ENCODE data around the gene PCDHB14. TPM values are rescaled to one million over a fixed set of nuclear protein-coding genes. Genes with fewer than 3 reads are reported as not detected.
"Not testable (repeated sequence)": the region's sequence is repeated elsewhere in the genome, so short reads cannot be mapped to it uniquely, and the experiment has no call there.

The PCDHB14 gene
- total RNA-seq, 1 donor from 2014 or later = 9.4 TPM

GRCh38 chr5:141210281-141210680, 12.9 kb upstream of the PCDHB14 start:
- DNase-seq (ENCODE audit: low spot score) = not testable (repeated sequence)

DNA sequence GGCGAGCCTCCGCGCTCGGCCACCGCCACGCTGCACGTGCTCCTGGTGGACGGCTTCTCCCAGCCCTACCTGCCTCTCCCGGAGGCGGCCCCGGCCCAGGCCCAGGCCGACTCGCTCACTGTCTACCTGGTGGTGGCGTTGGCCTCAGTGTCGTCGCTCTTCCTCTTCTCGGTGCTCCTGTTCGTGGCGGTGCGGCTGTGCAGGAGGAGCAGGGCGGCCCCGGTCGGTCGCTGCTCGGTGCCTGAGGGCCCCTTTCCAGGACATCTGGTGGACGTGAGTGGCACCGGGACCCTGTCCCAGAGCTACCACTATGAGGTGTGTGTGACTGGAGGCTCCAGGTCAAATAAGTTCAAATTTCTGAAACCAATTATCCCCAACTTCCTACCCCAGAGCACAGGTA, 12.3 kb upstream of the PCDHB14 start:
- DNase-seq (ENCODE audit: low spot score) = not testable (repeated sequence)

DNA sequence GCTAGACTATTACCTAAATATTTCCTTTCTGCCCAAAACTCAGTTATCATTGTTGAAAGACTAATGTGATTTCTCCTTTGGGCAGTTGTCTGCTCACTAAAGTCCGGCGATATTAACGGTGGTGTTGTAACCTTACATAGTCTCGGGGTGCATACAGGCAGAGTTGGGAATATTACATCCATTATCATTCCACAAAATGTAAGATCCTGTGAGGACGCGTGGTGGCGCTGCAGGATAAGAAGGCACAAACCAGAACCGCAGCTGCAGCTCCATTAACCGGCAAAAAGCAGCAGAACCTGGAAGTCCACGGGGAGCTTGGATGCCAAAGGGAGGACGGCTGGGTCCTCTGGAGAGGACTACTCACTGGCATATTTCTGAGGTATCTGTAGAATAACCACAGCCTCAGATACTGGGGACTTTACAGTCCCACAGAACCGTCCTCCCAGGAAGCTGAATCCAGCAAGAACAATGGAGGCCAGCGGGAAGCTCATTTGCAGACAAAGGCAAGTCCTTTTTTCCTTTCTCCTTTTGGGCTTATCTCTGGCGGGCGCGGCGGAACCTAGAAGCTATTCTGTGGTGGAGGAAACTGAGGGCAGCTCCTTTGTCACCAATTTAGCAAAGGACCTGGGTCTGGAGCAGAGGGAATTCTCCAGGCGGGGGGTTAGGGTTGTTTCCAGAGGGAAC, 9.3 kb upstream of the PCDHB14 start, which contains the start of gene PCDHB13:
Gene PCDHB13 (plus strand): TSS at position 264 of the 684 bp plus-strand sequence. CDS start 205 bp downstream, at position 469.
- peak; percentile 53 for DNase-seq (ENCODE audit: low spot score)

- DNase-seq (ENCODE audit: low spot score) = not testable (repeated sequence)
Measured at GRCh38 chr5:141214583-141214982, 8.6 kb upstream of the PCDHB14 start.

GRCh38 chr5:141215504-141215903, 7.6 kb upstream of the PCDHB14 start:
- DNase-seq (ENCODE audit: low spot score) = not testable (repeated sequence)

DNA sequence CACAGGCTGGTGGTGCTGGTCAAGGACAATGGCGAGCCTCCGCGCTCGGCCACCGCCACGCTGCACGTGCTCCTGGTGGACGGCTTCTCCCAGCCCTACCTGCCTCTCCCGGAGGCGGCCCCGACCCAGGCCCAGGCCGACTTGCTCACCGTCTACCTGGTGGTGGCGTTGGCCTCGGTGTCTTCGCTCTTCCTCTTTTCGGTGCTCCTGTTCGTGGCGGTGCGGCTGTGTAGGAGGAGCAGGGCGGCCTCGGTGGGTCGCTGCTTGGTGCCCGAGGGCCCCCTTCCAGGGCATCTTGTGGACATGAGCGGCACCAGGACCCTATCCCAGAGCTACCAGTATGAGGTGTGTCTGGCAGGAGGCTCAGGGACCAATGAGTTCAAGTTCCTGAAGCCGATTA, 7.1 kb upstream of the PCDHB14 start:
- not testable (repeated sequence) for DNase-seq (ENCODE audit: low spot score)

GRCh38 chr5:141224844-141225243, 1.7 kb downstream of the PCDHB14 start:
- not testable (repeated sequence) for DNase-seq (ENCODE audit: low spot score)

DNA sequence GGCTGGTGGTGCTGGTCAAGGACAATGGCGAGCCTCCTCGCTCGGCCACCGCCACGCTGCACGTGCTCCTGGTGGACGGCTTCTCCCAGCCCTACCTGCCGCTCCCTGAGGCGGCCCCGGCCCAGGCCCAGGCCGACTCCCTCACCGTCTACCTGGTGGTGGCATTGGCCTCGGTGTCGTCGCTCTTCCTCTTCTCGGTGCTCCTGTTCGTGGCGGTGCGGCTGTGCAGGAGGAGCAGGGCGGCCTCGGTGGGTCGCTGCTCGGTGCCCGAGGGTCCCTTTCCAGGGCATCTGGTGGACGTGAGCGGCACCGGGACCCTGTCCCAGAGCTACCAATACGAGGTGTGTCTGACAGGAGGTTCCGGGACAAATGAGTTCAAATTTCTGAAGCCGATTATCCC, 2.3 kb downstream of the PCDHB14 start:
- DNase-seq (ENCODE audit: low spot score) = not testable (repeated sequence)

GRCh38 chr5:141234109-141234667, 11.0 kb downstream of the PCDHB14 start:
- DNase-seq (ENCODE audit: low spot score) = no peak

- DNase-seq (ENCODE audit: low spot score) = not testable (repeated sequence)
Measured at GRCh38 chr5:141235922-141236321, 12.8 kb downstream of the PCDHB14 start.

GRCh38 chr5:141236516-141237313, 13.6 kb downstream of the PCDHB14 start:
- no peak for DNase-seq (ENCODE audit: low spot score)

DNA sequence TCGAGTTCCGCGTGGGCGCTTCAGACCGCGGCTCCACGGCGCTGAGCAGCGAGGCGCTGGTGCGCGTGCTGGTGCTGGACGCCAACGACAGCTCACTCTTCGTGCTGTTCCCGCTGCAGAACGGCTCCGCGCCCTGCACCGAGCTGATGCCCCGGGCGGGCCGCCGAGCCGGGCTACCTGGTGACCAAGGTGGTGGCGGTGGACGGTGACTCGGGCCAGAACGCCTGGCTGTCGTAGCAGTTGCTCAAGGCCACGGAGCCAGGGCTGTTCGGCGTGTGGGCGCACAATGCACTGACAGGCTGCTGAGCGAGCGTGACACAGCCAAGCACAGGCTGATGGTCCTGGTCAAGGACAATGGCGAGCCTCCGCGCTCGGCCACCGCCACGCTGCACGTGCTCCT, 18.4 kb downstream of the PCDHB14 start:
- no peak for DNase-seq (ENCODE audit: low spot score)

DNA sequence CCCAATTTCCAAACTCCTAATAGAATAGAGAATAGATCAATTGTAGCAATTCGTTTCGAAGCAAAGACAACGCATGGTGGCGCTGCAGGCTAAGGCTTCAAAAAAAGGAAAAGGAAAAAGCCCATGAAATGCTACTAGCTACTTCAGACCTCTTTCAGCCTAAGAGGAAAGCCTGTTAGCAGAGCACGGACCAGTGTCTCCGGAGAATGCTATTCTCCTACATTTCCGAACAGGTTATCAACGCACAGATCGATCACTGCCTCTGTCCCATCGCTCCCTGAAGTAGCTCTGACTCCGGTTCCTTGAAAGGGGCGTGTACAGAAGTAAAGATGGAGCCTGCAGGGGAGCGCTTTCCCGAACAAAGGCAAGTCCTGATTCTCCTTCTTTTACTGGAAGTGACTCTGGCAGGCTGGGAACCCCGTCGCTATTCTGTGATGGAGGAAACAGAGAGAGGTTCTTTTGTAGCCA, 22.1 kb downstream of the PCDHB14 start, which contains the start of gene PCDHB15:
Gene PCDHB15 (plus strand): TSS at position 146 of the 468 bp plus-strand sequence. CDS start 184 bp downstream, at position 330.
- no peak for DNase-seq (ENCODE audit: low spot score)

- not testable (repeated sequence) for DNase-seq (ENCODE audit: low spot score)
Measured at GRCh38 chr5:141246971-141247370, 23.8 kb downstream of the PCDHB14 start.

- not testable (repeated sequence) for DNase-seq (ENCODE audit: low spot score)
Measured at GRCh38 chr5:141247434-141247833, 24.3 kb downstream of the PCDHB14 start.

DNA sequence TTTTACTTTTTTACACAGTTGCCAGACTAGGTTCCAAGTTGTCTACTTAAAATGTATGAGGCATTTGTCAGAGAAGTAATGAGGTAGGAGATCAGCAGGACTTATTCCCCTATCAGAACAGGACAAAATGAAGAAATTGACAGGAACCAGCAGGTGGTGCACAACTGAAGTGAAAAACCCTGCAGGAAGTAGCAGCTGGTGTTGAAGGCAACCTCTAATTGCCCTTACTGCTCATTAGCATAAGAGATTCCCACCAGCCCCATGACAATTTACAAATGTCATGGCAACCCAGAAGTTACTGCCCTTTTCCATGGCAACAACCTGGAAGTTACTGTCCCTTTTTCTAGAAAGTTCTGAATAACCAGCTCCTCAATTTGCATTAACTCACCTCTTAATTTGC, 27.4 kb downstream of the PCDHB14 start:
- no peak for DNase-seq (ENCODE audit: low spot score)

GRCh38 chr5:141258464-141258863, 35.3 kb downstream of the PCDHB14 start:
- no peak for DNase-seq (ENCODE audit: low spot score)

DNA sequence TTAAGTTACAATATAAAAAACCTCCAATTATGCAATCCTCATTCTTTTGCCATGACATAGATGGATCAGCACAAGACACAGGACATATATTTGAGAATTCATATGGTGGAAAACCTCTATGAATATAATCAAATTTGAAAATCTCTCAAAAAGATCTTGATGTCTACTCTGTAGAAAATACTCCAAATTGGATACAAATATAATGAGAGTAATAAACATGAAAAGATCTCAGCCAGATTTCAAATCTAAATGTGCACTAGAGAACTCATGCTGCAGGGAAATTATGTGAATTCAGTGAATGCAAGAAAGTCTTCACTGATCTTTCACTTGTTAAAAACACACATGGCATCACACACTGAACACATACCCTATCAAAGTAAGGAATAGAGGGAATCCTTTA, 35.8 kb downstream of the PCDHB14 start:
- DNase-seq (ENCODE audit: low spot score) = no peak

- no peak for DNase-seq (ENCODE audit: low spot score)
Measured at GRCh38 chr5:141260458-141261237, 37.5 kb downstream of the PCDHB14 start.

DNA sequence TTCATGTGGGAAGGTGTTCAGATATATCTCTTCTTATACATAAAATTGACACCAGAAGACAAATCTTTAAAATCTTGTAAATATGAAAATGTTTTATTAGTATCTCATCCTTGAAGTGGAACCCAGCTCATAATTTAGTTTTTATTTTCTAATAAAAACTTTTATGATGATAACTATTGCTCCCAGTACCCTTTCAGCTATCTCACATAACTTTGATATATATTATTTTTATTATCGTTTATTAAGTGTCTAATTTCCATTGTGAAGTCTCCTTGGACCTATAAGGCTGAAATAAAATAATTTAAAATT, 38.0 kb downstream of the PCDHB14 start:
- no peak for DNase-seq (ENCODE audit: low spot score)

DNA sequence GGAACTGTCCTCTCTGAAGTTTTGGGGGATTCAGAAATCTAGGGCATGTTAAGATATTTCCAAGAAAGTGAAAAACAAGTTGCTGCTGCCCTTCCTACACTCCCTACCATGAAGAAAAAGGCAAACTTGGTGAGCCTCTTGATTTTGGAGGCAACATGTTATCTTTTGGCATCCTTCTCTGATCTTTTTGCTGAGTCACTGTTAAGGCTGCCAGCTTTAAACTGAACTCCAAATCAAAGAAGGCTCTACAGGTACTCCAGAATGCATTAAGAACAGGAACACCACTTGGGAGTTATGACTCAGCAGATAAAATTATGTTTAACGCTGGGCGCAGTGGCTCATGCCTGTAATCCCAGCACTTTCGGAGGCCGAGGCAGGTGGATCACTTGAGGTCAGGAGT, 46.1 kb downstream of the PCDHB14 start:
- DNase-seq (ENCODE audit: low spot score) = no peak

DNA sequence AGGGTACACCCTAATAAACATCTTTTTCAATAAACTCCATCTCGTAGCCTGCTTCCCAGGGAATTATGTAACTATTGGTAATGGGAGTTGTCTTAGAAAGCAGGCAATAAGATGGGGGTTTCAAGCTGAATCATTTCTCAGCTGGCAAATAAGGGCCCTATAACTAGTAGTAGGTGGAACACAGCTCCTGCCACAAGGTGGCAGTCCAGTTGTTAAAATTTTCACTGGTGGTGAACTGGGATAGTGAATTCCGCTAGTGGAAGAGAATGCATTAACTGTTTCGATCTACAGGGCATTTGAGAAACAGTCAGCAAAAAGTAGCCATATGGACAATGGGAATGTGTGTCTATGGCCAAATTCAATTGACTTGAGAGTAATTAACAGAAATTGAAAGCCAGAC, 49.8 kb downstream of the PCDHB14 start:
- no peak for DNase-seq (ENCODE audit: low spot score)
